GM18873 (cell line): Measurements from ENCODE around the gene FASTKD3.

Experiments used
- ATAC-seq: cut with Tn5 transposase; IDR thresholded peaks from one replicate; pipeline ENCODE4 v1.9.1; 2021; ENCODE audit warnings: mild to moderate bottlenecking, moderate library complexity, moderate number of reproducible peaks; ENCODE audit not compliant: unreplicated experiment, low FRiP score

The FASTKD3 gene

GRCh38 chr5:7850395-7851239 lies 18.2 kb downstream of the FASTKD3 start, which contains the start of gene CFAP90:
CFAP90 (minus strand) TSS chr5:7851133; CDS start chr5:7851021, 112 bp downstream.
- no peak for ATAC-seq

DNA sequence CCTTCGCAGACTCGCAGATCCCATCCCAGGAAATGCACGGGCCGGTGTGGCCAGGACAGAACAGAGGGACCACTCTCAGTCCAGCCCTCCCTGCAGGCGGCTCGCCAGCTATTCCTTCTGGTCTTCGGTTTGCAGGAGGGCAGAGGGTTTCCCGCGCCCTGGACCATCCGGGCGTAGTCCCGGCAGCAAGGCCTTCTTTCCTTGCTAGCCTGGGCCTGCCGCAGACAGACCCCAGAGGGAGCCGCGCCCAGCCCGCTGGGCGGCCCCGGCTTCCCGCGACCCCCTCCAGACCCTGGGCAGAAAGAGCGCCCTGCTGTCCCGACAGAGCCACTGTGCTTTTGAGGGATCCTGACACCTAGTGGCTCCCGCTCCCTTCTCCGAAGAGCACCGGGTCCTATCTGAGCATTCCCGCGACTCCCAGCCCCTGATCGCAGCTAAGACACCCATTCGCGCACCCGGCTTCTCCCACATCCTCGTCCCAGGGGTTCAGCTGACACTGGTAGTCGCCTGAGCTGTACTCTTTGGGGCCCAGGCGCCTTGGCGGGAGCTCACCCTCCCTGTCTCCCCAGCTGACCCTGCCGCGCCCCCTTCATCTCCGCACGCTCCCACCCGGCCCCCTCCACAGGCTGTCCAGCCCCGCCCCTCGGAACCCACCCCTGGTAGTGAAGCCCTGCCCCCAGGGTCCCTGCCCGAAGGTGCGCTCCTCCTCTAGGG lies 19.0 kb downstream of the FASTKD3 start:
- ATAC-seq, result no peak

GRCh38 chr5:7848296-7848695 lies 20.5 kb downstream of the FASTKD3 start:
- ATAC-seq, result no peak

DNA sequence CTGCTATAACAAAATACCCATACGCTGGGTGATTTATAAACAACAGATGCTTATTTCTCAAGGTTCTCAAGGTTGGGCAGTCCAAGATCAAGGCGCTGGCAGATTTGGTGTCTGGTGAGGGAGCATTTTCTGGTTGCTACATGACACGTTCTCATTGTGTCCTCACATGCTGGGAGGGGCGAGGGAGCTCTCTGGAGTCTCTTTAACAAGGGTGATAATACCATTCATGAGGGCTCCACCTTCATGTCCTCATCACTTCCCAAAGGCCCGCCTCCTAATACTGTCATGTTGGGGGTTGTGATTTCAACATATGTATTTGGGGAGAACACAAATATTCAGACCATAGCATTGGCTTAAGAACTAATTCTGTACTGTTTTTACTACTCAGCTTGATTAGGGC lies 22.5 kb downstream of the FASTKD3 start:
- no peak for ATAC-seq

- ATAC-seq, result no peak
Measured at GRCh38 chr5:7845557-7845956, 23.3 kb downstream of the FASTKD3 start.

GRCh38 chr5:7844901-7845300 lies 23.9 kb downstream of the FASTKD3 start:
- no peak for ATAC-seq

DNA sequence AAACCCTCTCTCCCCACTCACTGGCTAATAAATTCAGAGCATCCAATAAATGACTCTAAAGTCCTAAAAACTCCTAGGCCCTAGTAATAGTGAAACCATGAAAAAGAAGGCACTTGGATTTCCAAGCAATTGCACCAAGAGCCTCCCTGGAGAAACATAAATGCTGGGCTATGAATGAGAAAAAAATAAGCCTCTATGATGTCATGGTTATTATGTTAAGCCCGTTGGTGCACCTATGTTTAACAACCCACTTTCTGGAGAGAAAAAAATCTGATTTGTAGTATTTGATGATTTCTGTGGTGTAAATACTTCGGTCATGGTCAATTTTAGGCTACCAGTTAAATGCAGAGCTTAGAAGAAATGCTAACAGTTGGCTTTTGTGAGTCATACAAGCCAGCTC lies 26.3 kb downstream of the FASTKD3 start:
- no peak for ATAC-seq

DNA sequence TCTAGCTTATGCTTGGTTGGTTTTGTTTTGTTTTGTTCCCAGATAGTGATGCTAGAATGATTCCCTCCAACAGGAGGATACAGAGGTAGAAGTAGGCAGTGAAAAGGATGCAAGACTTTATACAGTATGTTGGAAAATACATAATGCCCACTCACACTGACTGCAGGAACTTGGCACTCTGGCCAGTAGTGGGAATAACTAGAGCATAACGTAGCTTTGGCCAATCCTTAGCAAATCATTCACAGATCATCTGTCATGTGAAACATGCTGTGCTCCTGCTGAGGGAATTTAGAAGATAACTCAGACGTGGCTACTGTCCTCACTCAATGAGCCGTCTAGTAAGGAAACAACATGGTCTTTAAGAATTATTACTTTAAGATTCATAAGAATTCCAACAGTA lies 31.4 kb downstream of the FASTKD3 start:
- no peak for ATAC-seq

DNA sequence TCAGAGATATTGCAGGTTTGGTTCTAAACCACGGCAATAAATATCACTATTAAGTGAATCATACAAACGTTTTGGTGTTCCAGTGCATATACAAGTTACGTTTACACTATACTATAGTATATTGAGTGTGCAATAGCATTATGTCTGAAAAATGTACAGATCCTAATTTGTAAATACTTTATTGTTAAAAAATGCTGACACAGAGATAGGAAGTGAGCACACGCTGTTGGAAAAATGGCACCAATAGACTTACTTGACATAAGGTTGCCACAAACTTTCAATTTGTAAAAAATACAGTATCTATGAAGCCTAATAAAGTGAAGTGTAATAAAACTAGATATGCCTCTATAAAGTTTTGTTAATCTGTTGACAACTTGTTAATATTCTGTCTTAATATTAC lies 33.8 kb downstream of the FASTKD3 start:
- no peak for ATAC-seq

GRCh38 chr5:7828269-7828668 lies 40.6 kb downstream of the FASTKD3 start:
- no peak for ATAC-seq

DNA sequence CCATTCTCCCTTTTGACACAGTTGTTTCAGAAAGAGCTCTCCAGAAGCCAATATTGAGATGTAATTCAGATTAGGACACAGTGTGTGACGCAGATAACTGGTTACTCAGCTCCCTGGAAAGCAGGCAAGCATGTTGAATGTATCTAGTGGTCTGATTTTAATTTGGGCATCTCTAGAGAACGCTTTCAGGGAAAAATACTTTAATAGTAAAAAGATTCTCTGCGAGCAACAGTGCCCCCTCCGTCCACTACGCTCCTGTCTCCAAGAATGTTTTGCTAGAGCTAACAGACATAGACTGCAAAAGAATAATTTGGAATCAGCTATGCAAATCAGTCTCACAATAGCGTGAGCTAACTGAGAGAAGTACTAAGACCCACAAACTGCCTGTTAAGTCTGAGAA lies 41.2 kb downstream of the FASTKD3 start:
- no peak for ATAC-seq

- ATAC-seq, result no peak
Measured at GRCh38 chr5:7825630-7826029, 43.2 kb downstream of the FASTKD3 start.

DNA sequence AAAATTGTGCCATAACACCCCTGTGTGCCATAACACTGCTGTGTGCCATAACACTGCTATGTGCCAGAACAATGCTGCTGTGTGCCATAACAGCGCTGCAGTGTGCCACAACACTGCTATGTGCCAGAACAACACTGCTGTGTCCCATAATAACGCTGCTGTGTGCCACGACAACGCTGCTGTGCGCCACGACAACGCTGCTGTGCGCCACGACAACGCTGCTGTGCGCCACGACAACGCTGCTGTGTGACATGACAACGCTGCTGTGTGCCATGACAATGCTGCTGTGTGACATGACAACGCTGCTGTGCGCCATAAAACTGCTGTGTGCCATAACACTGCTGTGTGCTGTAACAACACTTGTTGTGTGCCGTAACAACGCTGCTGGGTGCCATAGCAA lies 43.8 kb downstream of the FASTKD3 start:
- no peak for ATAC-seq

GRCh38 chr5:7823594-7823993 lies 45.2 kb downstream of the FASTKD3 start:
- no peak for ATAC-seq

- no peak for ATAC-seq
Measured at GRCh38 chr5:7822449-7822848, 46.4 kb downstream of the FASTKD3 start.

DNA sequence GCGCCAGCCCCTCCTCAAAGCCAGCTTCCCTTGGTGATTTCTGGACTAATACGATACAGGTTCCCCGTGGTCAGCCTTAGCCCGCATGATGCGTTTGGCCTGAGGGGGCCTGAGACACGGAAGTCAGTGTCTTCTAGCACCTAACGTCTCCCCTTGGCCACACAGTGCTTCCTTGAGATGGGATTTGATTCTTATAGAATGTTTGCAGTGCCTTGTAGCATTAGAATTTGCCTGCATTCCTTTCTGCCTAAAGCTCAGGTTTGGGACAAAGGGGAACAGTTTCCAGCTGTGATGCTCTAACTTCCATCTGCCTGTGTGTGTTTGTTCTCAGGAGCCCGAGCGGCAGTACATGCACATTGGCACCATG lies 52.3 kb downstream of the FASTKD3 start:
- peak; percentile 9 for ATAC-seq

DNA sequence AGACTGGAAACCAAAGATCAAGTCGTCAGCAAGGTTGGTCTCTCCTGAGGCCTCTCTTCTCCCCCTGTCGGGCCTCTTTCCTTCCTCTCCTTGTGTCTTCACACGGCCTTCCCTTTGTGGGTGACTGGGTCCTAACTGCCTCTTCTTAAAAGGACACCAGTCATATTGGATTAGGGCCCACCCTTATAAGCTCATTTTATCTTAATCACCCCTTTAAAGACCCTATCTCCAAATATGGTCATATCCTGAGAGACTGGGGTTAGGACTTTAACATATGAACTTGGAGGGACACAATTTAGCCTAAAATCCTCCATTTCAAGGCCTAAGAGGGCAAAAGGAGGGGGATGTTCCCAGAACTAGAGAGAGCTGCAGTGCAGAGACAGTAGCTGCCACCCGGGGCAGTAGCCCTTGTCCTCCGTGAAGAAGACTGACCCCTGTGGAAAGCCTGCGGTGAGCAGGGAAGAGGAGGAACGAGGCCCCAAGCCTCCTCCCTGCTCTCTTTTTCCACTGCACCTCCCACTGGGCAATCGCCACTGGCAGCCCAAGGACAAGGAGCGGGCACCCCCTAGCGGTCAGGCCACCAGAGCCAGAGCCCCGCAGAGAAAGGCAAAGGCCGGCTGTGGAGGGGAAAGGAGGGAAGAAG lies 52.8 kb downstream of the FASTKD3 start:
- peak; percentile 81 for ATAC-seq

GRCh38 chr5:7814816-7815215 lies 54.0 kb downstream of the FASTKD3 start:
- ATAC-seq, result no peak

- ATAC-seq, result no peak
Measured at GRCh38 chr5:7813576-7813975, 55.3 kb downstream of the FASTKD3 start.

GRCh38 chr5:7813007-7813406 lies 55.8 kb downstream of the FASTKD3 start:
- no peak for ATAC-seq

DNA sequence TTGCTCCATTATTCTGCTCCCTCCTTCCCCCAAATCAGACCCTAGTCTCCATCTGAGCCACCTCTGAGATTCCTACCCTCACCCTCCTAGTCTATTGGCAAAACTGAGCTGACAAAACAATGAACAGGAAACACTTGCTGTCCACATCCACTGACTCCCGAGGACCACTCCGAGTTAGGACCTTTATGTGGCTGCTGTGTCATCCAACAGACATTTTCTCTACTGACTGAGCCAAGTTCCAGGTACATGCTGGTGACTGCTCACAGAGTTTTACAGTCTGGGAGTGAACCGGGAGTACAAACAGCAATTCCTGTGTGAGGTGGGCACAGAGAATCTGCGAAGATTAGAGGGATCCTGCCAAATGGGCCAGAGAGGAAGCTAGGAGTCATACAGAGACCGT lies 57.1 kb downstream of the FASTKD3 start:
- no peak for ATAC-seq
